Gastroesophageal sphincter (tissue), 3 donors: Measurements from ENCODE around the gene JAK3.

Experiments
- CTCF ChIP-seq, 4 experiments: fragments of 200-600 bp in 2 of 4; fragments of 450-650 bp in 2 of 4; sonication (generic) in 1 of 4; IDR thresholded peaks; one replicate each; pipeline ENCODE4 v1.5.1; 2017 to 2019; ENCODE audit warnings: antibody characterized with exemption in 4 of 4, mild to moderate bottlenecking in 2 of 4, moderate library complexity in 2 of 4
- EP300 ChIP-seq: sonication (generic); formaldehyde crosslinking; IDR thresholded peaks from one replicate; pipeline ENCODE4 v1.6.1; 2017; ENCODE audit warnings: antibody characterized with exemption, mild to moderate bottlenecking
- POLR2A ChIP-seq, 2 donors: fragments of 450-650 bp; IDR thresholded peaks; one replicate each; pipeline ENCODE4 v1.6.1; 2017; ENCODE audit warnings: antibody characterized with exemption in 2 of 2, mild to moderate bottlenecking in 2 of 2, moderate library complexity in 1 of 2

- no peak for TF ChIP-seq POLR2A (IDR thresholded peaks at IDR 0.05)
- TF ChIP-seq CTCF (IDR thresholded peaks at IDR 0.05) = no peak
- no peak for TF ChIP-seq EP300
These were observed 59.1 kb downstream of the JAK3 start for GRCh38 chr19:17788632-17789031.
